H1 (cell line): ENCODE results near the gene NRTN. TPM values are rescaled to one million over a fixed set of nuclear protein-coding genes. Genes with fewer than 3 reads are reported as not detected.

Experiments
- CTCF ChIA-PET: fragments of 300-600 bp; sonication (Branson Sonifier 250); formaldehyde crosslinking; loops from one replicate; lab custom pipeline; 2021; ENCODE audit not compliant: partially characterized antibody; lab: Charles Lee
- POLR2A ChIA-PET: fragments of 300-600 bp; sonication (Branson Sonifier 250); formaldehyde crosslinking; loops from one replicate; lab custom pipeline; 2021; ENCODE audit warnings: inconsistent platforms; ENCODE audit not compliant: partially characterized antibody; lab: Charles Lee
- DNase-seq, 2 experiments: peaks; one replicate each; pipeline versions ENCODE4 v3.0.0 to v3.0.0-alpha.2; 2010 to 2022; ENCODE audit warnings: low spot score in 2 of 2, low read depth in 1 of 2, mixed read lengths in 1 of 2
- FAIRE-seq: peaks from 2 replicates; lab custom pipeline; 2011; peaks lifted over from hg19 to GRCh38; lab: Jason Lieb, UNC
- H2AFZ ChIP-seq: 2 replicates; pipeline ENCODE4 v1.8.1; 2012; ENCODE audit warnings: low read length, inconsistent platforms
- H2AK5ac ChIP-seq: 2 replicates; pipeline ENCODE4 v1.6.1; 2013; ENCODE audit warnings: low read depth, low read length
- H2BK120ac ChIP-seq: replicated peaks from 2 replicates; pipeline ENCODE3; 2013; ENCODE audit warnings: low read depth, low read length, inconsistent platforms
- H2BK12ac ChIP-seq: 2 replicates; pipeline ENCODE4 v1.6.1; 2013; ENCODE audit warnings: low read depth, low read length
- H2BK15ac ChIP-seq: 2 replicates; pipeline ENCODE4 v1.6.1; 2013; ENCODE audit warnings: low read length
- H2BK20ac ChIP-seq: 2 replicates; pipeline ENCODE4 v1.6.1; 2013; ENCODE audit warnings: low read length
- H2BK5ac ChIP-seq: 2 replicates; pipeline ENCODE4 v1.6.1; 2013; ENCODE audit warnings: low read depth, low read length
- H3K14ac ChIP-seq: 2 replicates; pipeline ENCODE4 v1.6.1; 2013; ENCODE audit warnings: inconsistent platforms; ENCODE audit not compliant: insufficient read length
- H3K18ac ChIP-seq: 2 replicates; pipeline ENCODE4 v1.6.1; 2013; ENCODE audit warnings: low read length; ENCODE audit errors: extremely low read depth
- H3K23ac ChIP-seq: 2 replicates; pipeline ENCODE4 v1.6.1; 2013; ENCODE audit warnings: inconsistent platforms; ENCODE audit not compliant: insufficient read length
- H3K23me2 ChIP-seq: 2 replicates; pipeline ENCODE4 v1.6.1; 2013; ENCODE audit warnings: low read depth, low read length
- H3K27ac ChIP-seq: 2 replicates; pipeline ENCODE4 v1.6.1; 2011; ENCODE audit warnings: low read depth, low read length, inconsistent platforms
- H3K27me3 ChIP-seq, 4 experiments: replicated peaks in 1 of 4; 1 replicate in 1 of 4; 2 replicates in 3 of 4; pipeline versions ENCODE4 v1.6.1 to v1.8.1; 2011 to 2013; ENCODE audit warnings: low read length in 3 of 4, mild to moderate bottlenecking in 3 of 4, inconsistent platforms in 2 of 4, mixed read lengths in 2 of 4, moderate library complexity in 1 of 4; ENCODE audit not compliant: control insufficient read depth in 3 of 4, insufficient read depth in 3 of 4; ENCODE audit errors: extremely low read depth in 1 of 4
- H3K36me3 ChIP-seq, 4 experiments: 2 replicates each; pipeline versions ENCODE4 v1.6.1 to v1.8.1; 2011 to 2013; ENCODE audit warnings: mild to moderate bottlenecking in 4 of 4, low read length in 3 of 4, moderate library complexity in 2 of 4, control low read depth in 1 of 4, inconsistent platforms in 1 of 4; ENCODE audit not compliant: insufficient read depth in 4 of 4, control insufficient read depth in 2 of 4
- H3K4ac ChIP-seq: replicated peaks from 2 replicates; pipeline ENCODE3; 2013; ENCODE audit warnings: low read length, low read depth, mixed read lengths, inconsistent platforms; ENCODE audit not compliant: insufficient read length
- H3K4me1 ChIP-seq, 4 experiments: replicated peaks in 1 of 4; 1 replicate in 1 of 4; 2 replicates in 3 of 4; pipeline versions ENCODE4 v1.6.1 to v1.8.1; 2011 to 2013; ENCODE audit warnings: low read length in 3 of 4, inconsistent platforms in 2 of 4, mixed read lengths in 1 of 4; ENCODE audit not compliant: insufficient read depth in 4 of 4, control insufficient read depth in 3 of 4
- H3K4me2 ChIP-seq, 2 experiments: 2 replicates each; pipeline versions ENCODE4 v1.6.1 to v1.8.1; 2011 to 2013; ENCODE audit warnings: low read depth in 2 of 2, low read length in 2 of 2, control low read depth in 1 of 2, inconsistent platforms in 1 of 2, mild to moderate bottlenecking in 1 of 2; ENCODE audit not compliant: insufficient read depth in 1 of 2
- H3K4me3 ChIP-seq, 4 experiments: fragments of 200-600, 300-600 bp in 1 of 4; sonication (generic), shearing (Covaris generic), sonication (Bioruptor Twin) in 1 of 4; 2 replicates each; pipeline versions ENCODE4 v1.5.1 to v1.8.1; 2011 to 2016; ENCODE audit warnings: low read length in 4 of 4, low read depth in 3 of 4, control low read depth in 2 of 4, inconsistent platforms in 2 of 4, mild to moderate bottlenecking in 2 of 4, mixed read lengths in 1 of 4, moderate library complexity in 1 of 4; ENCODE audit not compliant: insufficient read depth in 2 of 4; ENCODE audit errors: extremely low read depth in 1 of 4
- H3K56ac ChIP-seq: replicated peaks from 2 replicates; pipeline ENCODE3; 2013; ENCODE audit warnings: low read depth, mild to moderate bottlenecking, mixed read lengths, low read length, inconsistent platforms; ENCODE audit not compliant: insufficient read length
- H3K79me1 ChIP-seq: 2 replicates; pipeline ENCODE4 v1.6.1; 2013; ENCODE audit warnings: low read depth, low read length, control low read depth
- H3K79me2 ChIP-seq, 2 experiments: 2 replicates each; pipeline versions ENCODE4 v1.6.1 to v1.8.1; 2012 to 2013; ENCODE audit warnings: low read length in 2 of 2, mild to moderate bottlenecking in 2 of 2, inconsistent platforms in 1 of 2; ENCODE audit not compliant: insufficient read depth in 2 of 2, control insufficient read depth in 1 of 2
- H3K9ac ChIP-seq, 4 experiments: replicated peaks in 1 of 4; 1 replicate in 1 of 4; 2 replicates in 3 of 4; pipeline versions ENCODE4 v1.6.1 to v1.8.1; 2011 to 2013; ENCODE audit warnings: low read depth in 3 of 4, low read length in 3 of 4, control low read depth in 2 of 4, mild to moderate bottlenecking in 2 of 4, moderate library complexity in 2 of 4, inconsistent platforms in 1 of 4; ENCODE audit errors: extremely low read depth in 1 of 4
- H3K9me3 ChIP-seq, 2 experiments: 2 replicates each; pipeline versions ENCODE4 v1.6.1 to v1.8.1; 2012 to 2013; ENCODE audit warnings: mild to moderate bottlenecking in 2 of 2, moderate library complexity in 2 of 2, control low read depth in 1 of 2, inconsistent platforms in 1 of 2, low read depth in 1 of 2, low read length in 1 of 2, mixed read lengths in 1 of 2; ENCODE audit not compliant: insufficient read depth in 2 of 2
- H4K20me1 ChIP-seq, 2 experiments: replicated peaks in 1 of 2; 2 replicates each; pipeline versions ENCODE3 to v1.8.1; 2011 to 2013; ENCODE audit warnings: inconsistent platforms in 2 of 2, low read length in 2 of 2, mild to moderate bottlenecking in 1 of 2; ENCODE audit not compliant: insufficient read depth in 2 of 2, control insufficient read depth in 1 of 2
- H4K5ac ChIP-seq: 2 replicates; pipeline ENCODE4 v1.6.1; 2013; ENCODE audit warnings: low read length, low read depth, mixed read lengths, inconsistent platforms; ENCODE audit not compliant: insufficient read length
- H4K8ac ChIP-seq: 2 replicates; pipeline ENCODE4 v1.8.0; 2013; ENCODE audit warnings: mild to moderate bottlenecking, moderate library complexity, low read length, inconsistent platforms; ENCODE audit not compliant: insufficient read depth; ENCODE audit errors: extremely low read depth
- H4K91ac ChIP-seq: replicated peaks from 2 replicates; pipeline ENCODE3; 2013; ENCODE audit warnings: low read length, mixed read lengths, inconsistent platforms; ENCODE audit not compliant: insufficient read length
- BRCA1 ChIP-seq: IDR thresholded peaks from 2 replicates; pipeline ENCODE4 v1.6.1; 2012; ENCODE audit warnings: low read depth, low read length, improper control_type of control experiment
- CHD1 ChIP-seq: IDR thresholded peaks from 2 replicates; pipeline ENCODE4 v1.6.1; 2012; ENCODE audit warnings: low read depth, low read length, improper control_type of control experiment
- KDM5A ChIP-seq: fragments of 200-600 bp; IDR thresholded peaks from 2 replicates; pipeline ENCODE4 v1.7.1; 2012; ENCODE audit warnings: mild to moderate bottlenecking, low read length, inconsistent platforms, mixed read lengths
- RFX5 ChIP-seq: IDR thresholded peaks from 2 replicates; pipeline ENCODE4 v1.6.1; 2011; ENCODE audit warnings: low read depth, low read length, improper control_type of control experiment, borderline replicate concordance
- RNF2 ChIP-seq: fragments of 200-900, 300-1000 bp; sonication (generic); IDR thresholded peaks from 2 replicates; pipeline ENCODE4 v1.7.1; 2016; ENCODE audit warnings: borderline replicate concordance, low read depth, mild to moderate bottlenecking, antibody characterized with exemption, low read length; ENCODE audit not compliant: poor library complexity, severe bottlenecking; ENCODE audit errors: missing control alignments
- SP2 ChIP-seq: IDR thresholded peaks from 2 replicates; pipeline ENCODE4 v1.6.1; 2012; ENCODE audit warnings: mild to moderate bottlenecking, low read length, inconsistent platforms
- SRF ChIP-seq: IDR thresholded peaks from 2 replicates; pipeline ENCODE4 v1.6.1; 2011; ENCODE audit warnings: mild to moderate bottlenecking, low read depth, low read length, moderate library complexity
- TCF12 ChIP-seq: IDR thresholded peaks from 2 replicates; pipeline ENCODE4 v1.6.1; 2011; ENCODE audit warnings: low read depth, mild to moderate bottlenecking, low read length
- WGBS, 2 experiments: shearing (Covaris generic) in 1 of 2; methylation state at CpG; one replicate each; pipeline versions ENCODE4 v1.1.6 to v1.1.7; 2013 to 2015; ENCODE audit warnings: low lambda C conversion rate in 2 of 2, mixed read lengths in 2 of 2, inconsistent platforms in 1 of 2, low coverage in 1 of 2, missing lambda C conversion rate in 1 of 2; ENCODE audit not compliant: insufficient replicate concordance in 2 of 2, insufficient coverage in 1 of 2, insufficient read length in 1 of 2; ENCODE audit errors: extremely low coverage in 1 of 2, missing lambda C conversion rate in 1 of 2; 5-methylcytosine and 5-hydroxymethylcytosine counted together
- polyA plus RNA-seq, 7 experiments: library from polyadenylated mRNA; depleted of rRNA in 3 of 7; stranded (reverse) in 5 of 7; unstranded in 2 of 7; fragments of >200 nt in 5 of 7; fragments of 200-250 nt in 2 of 7; gene quantifications; 1 replicate in 5 of 7; 2 replicates in 1 of 7; 4 replicates in 1 of 7; pipeline versions ENCODE4 v1.2.1 to v1.2.3, GENCODE V29; 2011 to 2013; ENCODE audit warnings: missing spikeins in 2 of 7, mixed read lengths in 2 of 7
- total RNA-seq: library from RNA; stranded (reverse); fragmentation: NEBNext Ultra II Directional; extraction: Animal tissue kit (Norgen Biotek cat#: 25700); gene quantifications from 2 replicates; pipeline ENCODE4 v1.2.1, GENCODE V29; 2021

Gene NRTN
- total and polyA plus RNA-seq, 2 of the 8 experiments (the other 6 are each of a cell fraction or from before 2014, with no cell fraction given) = 3.9 to 5.3 TPM

- H4K8ac ChIP-seq = peak overlapping the region; percentile 45; the same call in 1 of the 2 replicates
- H3K23ac ChIP-seq = no peak overlapping the region
- no peak overlapping the region for H2BK12ac ChIP-seq
- no peaks in the 10 kb centered on the region for H3K79me2 ChIP-seq
- H3K56ac ChIP-seq = no peak overlapping the region
- no peaks in the 10 kb centered on the region; a peak in 1 of 7 replicates for H3K4me1 ChIP-seq
- H3K79me1 ChIP-seq = no peaks in the 10 kb centered on the region
- 0 out of 2 replicates have a peak overlapping the region, but pooled peaks have one; percentile 29 for H2BK15ac ChIP-seq
- no peaks in the 10 kb centered on the region for H4K20me1 ChIP-seq
- H3K27me3 ChIP-seq = no peaks in the 10 kb centered on the region
- H3K4ac ChIP-seq = no peak overlapping the region
- ChIA-PET POLR2A (interaction anchor here (0.8 kb wide), 1 partner anchor 11 kb away, joined by 4 read pairs; no protein-coding TSS in a partner anchor), CTCF (interaction anchor here (0.5 to 1.6 kb wide), 4 partner anchors 12 to 70 kb away, joined by 3 to 4 read pairs (median 4); no protein-coding TSS in a partner anchor)
- no peaks in the 10 kb centered on the region for H3K9me3 ChIP-seq
- no peak overlapping the region for H3K18ac ChIP-seq
- 89% methylated on average over 12 of the region's 12 CpGs; no CpG with 5 or more reads in 1 of the 2 experiments for WGBS, 2 experiments
- H3K36me3 ChIP-seq = no peaks in the 10 kb centered on the region
- TF ChIP-seq TCF12 (no peak), SP2 (no peak), RNF2 (no peak), CHD1 (no peak), BRCA1 (no peak), SRF (no peak), KDM5A (no peak), RFX5 (no peak)
- no peaks in the 10 kb centered on the region for H3K23me2 ChIP-seq
- H2BK5ac ChIP-seq = no peak overlapping the region
- DNase-seq (no peak), FAIRE-seq (no peak)
- H4K91ac ChIP-seq = no peak overlapping the region
- H2AFZ ChIP-seq = no peak overlapping the region
- H3K9ac ChIP-seq = no peak overlapping the region
- H3K4me2 ChIP-seq = no peak overlapping the region
- H2AK5ac ChIP-seq = no peak overlapping the region
- no peak overlapping the region for H2BK20ac ChIP-seq
- H3K27ac ChIP-seq = no peak overlapping the region
- no peak overlapping the region for H2BK120ac ChIP-seq
- no peak overlapping the region for H3K14ac ChIP-seq
- H3K4me3 ChIP-seq = no peak overlapping the region
- H4K5ac ChIP-seq = no peak overlapping the region
These were observed 68.8 kb downstream of the NRTN start for GRCh38 chr19:5873617-5874199.
